Upper lobe of left lung (tissue), 6 donors: ENCODE results near the gene MVK. TPM values are rescaled to one million over a fixed set of nuclear protein-coding genes. Genes with fewer than 3 reads are reported as not detected.

ENCODE experiments used
- ATAC-seq, 2 donors: fragments of 200-7000 bp; cut with Tn5 transposase; one replicate each; pipeline ENCODE4 v1.9.1; 2022; ENCODE audit warnings: mild to moderate bottlenecking in 2 of 2, moderate library complexity in 2 of 2; ENCODE audit not compliant: low FRiP score in 2 of 2
- DNase-seq, 2 donors: peaks; one replicate each; pipeline ENCODE4 v3.0.0-alpha.2; 2019 to 2020
- H3K27ac ChIP-seq, 4 donors: fragments of 200-600 bp; sonication (generic); one replicate each; pipeline ENCODE4 v1.5.1; 2016 to 2019
- H3K27me3 ChIP-seq, 4 donors: fragments of 200-600 bp; sonication (generic); one replicate each; pipeline ENCODE4 v1.5.1; 2017 to 2019
- H3K36me3 ChIP-seq, 4 donors: fragments of 200-600 bp; sonication (generic); one replicate each; pipeline ENCODE4 v1.5.1; 2016 to 2019
- H3K4me1 ChIP-seq, 4 donors: fragments of 200-600 bp; sonication (generic); one replicate each; pipeline ENCODE4 v1.5.1; 2018 to 2019
- H3K4me3 ChIP-seq, 4 donors: fragments of 200-600 bp; sonication (generic); one replicate each; pipeline ENCODE4 v1.5.1; 2017 to 2019; ENCODE audit warnings: mild to moderate bottlenecking in 2 of 4, moderate library complexity in 1 of 4
- H3K9me3 ChIP-seq, 4 donors: fragments of 200-600 bp; sonication (generic); one replicate each; pipeline ENCODE4 v1.5.1; 2018 to 2019
- CTCF ChIP-seq, 6 experiments: fragments of 450-650 bp in 4 of 6; fragments of 200-600 bp in 2 of 6; sonication (generic) in 2 of 6; IDR thresholded peaks; one replicate each; pipeline ENCODE4 v1.5.1; 2016 to 2019; ENCODE audit warnings: antibody characterized with exemption in 6 of 6
- EP300 ChIP-seq, 4 donors: sonication (generic); formaldehyde crosslinking; IDR thresholded peaks; one replicate each; pipeline ENCODE4 v1.5.1; 2017; ENCODE audit warnings: antibody characterized with exemption in 4 of 4, control low read depth in 2 of 4
- POLR2A ChIP-seq, 4 donors: fragments of 450-650 bp; IDR thresholded peaks; one replicate each; pipeline ENCODE4 v1.5.1; 2016 to 2017; ENCODE audit warnings: antibody characterized with exemption in 4 of 4, mild to moderate bottlenecking in 2 of 4
- POLR2AphosphoS5 ChIP-seq, 2 donors: sonication (generic); formaldehyde crosslinking; IDR thresholded peaks; one replicate each; pipeline ENCODE4 v1.5.1; 2017; ENCODE audit warnings: antibody characterized with exemption in 2 of 2
- WGBS, 2 donors: methylation state at CpG; one replicate each; pipeline ENCODE4 v1.1.5; 2017 to 2018; 5-methylcytosine and 5-hydroxymethylcytosine counted together
- total RNA-seq, 6 donors: library from RNA; depleted of rRNA in 4 of 6; stranded (reverse); fragments of >200 nt in 4 of 6; gene quantifications; one replicate each; pipeline versions ENCODE4 v1.1.0 to v1.2.1, GENCODE V29; 2016 to 2021
- donor health status: DM: no; HTN: no; CAD: no; lungs with moderate emphysema.
- donor health status: DM: no; HTN: yes; CAD: no; lungs with severe emphysema.

Gene MVK
- total RNA-seq, 6 donors from 2014 or later = 22.2 to 56.2 (median 41.5) TPM

GRCh38 chr12:109548258-109548657, 25.3 kb upstream of the MVK start:
- Histone ChIP-seq H3K9me3 (no peaks in the 10 kb centered on the region), H3K27me3 (peaks cover 0 to 7% (median 0%) of the 10 kb centered on the region in 4 donors), H3K27ac (no peak overlapping the region), H3K36me3 (no peaks in the 10 kb centered on the region), H3K4me3 (no peak overlapping the region), H3K4me1 (peaks cover 0 to 5% (median 2%) of the 10 kb centered on the region in 4 donors)
- DNase-seq (no peak), ATAC-seq (no peak)
- 56 to 82% methylated on average over 3 to 4 of the region's 4 CpGs for WGBS, 2 donors
- TF ChIP-seq POLR2AphosphoS5 (IDR thresholded peaks at IDR 0.05) (no peak), CTCF (IDR thresholded peaks at IDR 0.05) (no peak), EP300 (IDR thresholded peaks at IDR 0.05) (no peak), POLR2A (IDR thresholded peaks at IDR 0.05) (no peak)

- no peak for TF ChIP-seq POLR2A (IDR thresholded peaks at IDR 0.05)
- TF ChIP-seq POLR2AphosphoS5 (IDR thresholded peaks at IDR 0.05) = no peak
- TF ChIP-seq EP300 (IDR thresholded peaks at IDR 0.05) = no peak
- no peak for TF ChIP-seq CTCF (IDR thresholded peaks at IDR 0.05)
Observed at GRCh38 chr12:109549613-109550270, 23.9 kb upstream of the MVK start.

GRCh38 chr12:109550281-109550680, 23.3 kb upstream of the MVK start:
- 69 to 78% methylated on average over 12 of the region's 12 CpGs for WGBS, 2 donors
- Histone ChIP-seq H3K27me3 (peaks cover 0 to 7% (median 0%) of the 10 kb centered on the region in 4 donors), H3K4me1 (peaks cover 0 to 2% (median under 1%) of the 10 kb centered on the region in 4 donors), H3K36me3 (no peaks in the 10 kb centered on the region), H3K4me3 (no peak overlapping the region), H3K9me3 (no peaks in the 10 kb centered on the region), H3K27ac (no peak overlapping the region)
- ATAC-seq (no peak), DNase-seq (no peak)
- no peak for TF ChIP-seq POLR2A (IDR thresholded peaks at IDR 0.05)
- TF ChIP-seq EP300 (IDR thresholded peaks at IDR 0.05) = no peak
- no peak for TF ChIP-seq CTCF (IDR thresholded peaks at IDR 0.05)
- no peak for TF ChIP-seq POLR2AphosphoS5 (IDR thresholded peaks at IDR 0.05)

More at GRCh38 chr12:109549613-109550270, 23.9 kb upstream of the MVK start:
- DNase-seq (no peak), ATAC-seq (no peak)
- H3K27ac ChIP-seq = no peak overlapping the region
- no peak overlapping the region for H3K4me3 ChIP-seq
- H3K27me3 ChIP-seq = peaks cover 0 to 7% (median 0%) of the 10 kb centered on the region in 4 donors
- H3K9me3 ChIP-seq = no peaks in the 10 kb centered on the region
- peaks cover 0 to 5% (median 2%) of the 10 kb centered on the region in 4 donors for H3K4me1 ChIP-seq
- 51 to 61% methylated on average over 11 to 15 of the region's 15 CpGs for WGBS, 2 donors
- no peaks in the 10 kb centered on the region for H3K36me3 ChIP-seq

- DNase-seq (no peak), ATAC-seq (no peak)
- peaks cover 0 to 7% (median 0%) of the 10 kb centered on the region in 4 donors for H3K27me3 ChIP-seq
- TF ChIP-seq EP300 (IDR thresholded peaks at IDR 0.05) = no peak
- TF ChIP-seq POLR2AphosphoS5 (IDR thresholded peaks at IDR 0.05) = no peak
- TF ChIP-seq CTCF (IDR thresholded peaks at IDR 0.05) = no peak
- no peak for TF ChIP-seq POLR2A (IDR thresholded peaks at IDR 0.05)
- no peak overlapping the region for H3K27ac ChIP-seq
- H3K4me3 ChIP-seq = no peak overlapping the region
- no peaks in the 10 kb centered on the region for H3K4me1 ChIP-seq
- 71 to 84% methylated on average over 1 to 6 of the region's 6 CpGs for WGBS, 2 donors
- H3K9me3 ChIP-seq = no peaks in the 10 kb centered on the region
- H3K36me3 ChIP-seq = no peaks in the 10 kb centered on the region
Observed at GRCh38 chr12:109551108-109551507, 22.5 kb upstream of the MVK start.

- Histone ChIP-seq H3K4me1 (no peaks in the 10 kb centered on the region), H3K36me3 (peaks cover 0 to 3% (median 0%) of the 10 kb centered on the region in 4 donors), H3K9me3 (no peaks in the 10 kb centered on the region), H3K27ac (no peak overlapping the region), H3K27me3 (peaks cover 0 to 5% (median 0%) of the 10 kb centered on the region in 4 donors), H3K4me3 (no peak overlapping the region)
- DNase-seq (no peak), ATAC-seq (no peak)
- WGBS, 2 donors = 70 to 77% methylated on average over 4 of the region's 4 CpGs
- TF ChIP-seq POLR2AphosphoS5 (IDR thresholded peaks at IDR 0.05) = no peak
- TF ChIP-seq CTCF (IDR thresholded peaks at IDR 0.05) = no peak
- TF ChIP-seq EP300 (IDR thresholded peaks at IDR 0.05) = no peak
- no peak for TF ChIP-seq POLR2A (IDR thresholded peaks at IDR 0.05)
Observed at GRCh38 chr12:109552971-109553370, 20.6 kb upstream of the MVK start.
